Ovary (tissue), 9 donors: ENCODE measurements around the gene OCA2. TPM values are rescaled to one million over a fixed set of nuclear protein-coding genes. Genes with fewer than 3 reads are reported as not detected.

Experiments used
- DNase-seq, 5 donors: peaks; one replicate each; pipeline ENCODE4 v3.0.0-alpha.2; 2019 to 2020
- H3K27ac ChIP-seq, 2 donors: fragments of 200-600 bp; one replicate each; pipeline versions ENCODE4 v1.5.1 to v1.8.0; 2019 to 2022
- H3K27me3 ChIP-seq: fragments of 200-600 bp; one replicate; pipeline ENCODE4 v1.8.0; 2022
- H3K36me3 ChIP-seq: fragments of 200-600 bp; sonication (generic); one replicate; pipeline ENCODE4 v1.5.1; 2019
- H3K4me1 ChIP-seq: one replicate; pipeline ENCODE4 v1.8.1; 2013; ENCODE audit warnings: mild to moderate bottlenecking, moderate library complexity; ENCODE audit not compliant: insufficient read depth
- H3K4me3 ChIP-seq: fragments of 200-600 bp; sonication (generic); one replicate; pipeline ENCODE4 v1.5.1; 2017
- H3K9me3 ChIP-seq, 2 donors: fragments of 200-600 bp in 1 of 2; sonication (generic) in 1 of 2; one replicate each; pipeline versions ENCODE4 v1.5.1 to v1.8.1; 2013 to 2019; ENCODE audit warnings: mild to moderate bottlenecking in 1 of 2, moderate library complexity in 1 of 2
- CTCF ChIP-seq, 3 donors: fragments of 450-650 bp in 2 of 3; fragments of 200-600 bp in 1 of 3; IDR thresholded peaks; one replicate each; pipeline versions ENCODE4 v1.5.1 to v1.8.0; 2016 to 2022; ENCODE audit warnings: antibody characterized with exemption in 3 of 3, mild to moderate bottlenecking in 1 of 3
- EP300 ChIP-seq: sonication (generic); formaldehyde crosslinking; IDR thresholded peaks from one replicate; pipeline ENCODE4 v1.6.1; 2017; ENCODE audit warnings: antibody characterized with exemption
- POLR2A ChIP-seq: fragments of 450-650 bp; IDR thresholded peaks from one replicate; pipeline ENCODE4 v1.6.1; 2017; ENCODE audit warnings: antibody characterized with exemption, mild to moderate bottlenecking, moderate library complexity
- WGBS, 3 donors: extraction: QIAGEN DNeasy Blood & Tissue Kit in 1 of 3; methylation state at CpG; one replicate each; pipeline versions ENCODE4 v1.1.5 to v1.1.7; 2013 to 2017; 5-methylcytosine and 5-hydroxymethylcytosine counted together
- intact Hi-C, 4 donors: fragments of 100-400 bp; cut with DNase I; formaldehyde crosslinking; loops; one replicate each; pipeline versions ENCODE4 v1.11.0 to v1.15.1; 2022 to 2023
- polyA plus RNA-seq, 2 donors: library from polyadenylated mRNA; stranded (reverse); fragments of 200-250 nt in 1 of 2; fragments of 350-450 nt in 1 of 2; fragmentation: Illumina TruSeq in 1 of 2; extraction: RNeasy Lipid Tissue Mini Kit (QIAGEN cat#74804) in 1 of 2; gene quantifications; one replicate each; pipeline ENCODE4 v1.2.3, GENCODE V29; 2013 to 2014
- total RNA-seq, 7 donors: library from RNA; depleted of rRNA in 2 of 7; stranded (reverse); fragments of >200 nt in 2 of 7; fragmentation: NEBNext Ultra II Directional in 3 of 7; extraction: Animal tissue kit (Norgen Biotek cat#: 25700) in 3 of 7; gene quantifications; one replicate each; pipeline versions ENCODE4 v1.1.0 to v1.2.4, GENCODE V29; 2016 to 2023
- donor health status: DM: no; HTN: no; CAD: no; lungs with moderate emphysema.
- donor health status: DM: no; HTN: no; CAD: no.
- donor health status: Bipolar disorder and iron deficiency.
- donor health status: DM: yes; HTN: yes; CAD: no.
- donor health status: DM: no; HTN: no; CAD: no.
- donor health status: DM: yes; HTN: yes; CAD: no.

Gene OCA2
- total and polyA plus RNA-seq, 9 donors: 0.31 to 3.5 (median 0.68) TPM; not detected in 1

GRCh38 chr15:27746401-27746955, 352.6 kb downstream of the OCA2 start:
- Histone ChIP-seq H3K36me3 (no peaks in the 10 kb centered on the region), H3K9me3 (no peaks in the 10 kb centered on the region), H3K4me1 (no peaks in the 10 kb centered on the region), H3K27me3 (no peaks in the 10 kb centered on the region), H3K27ac (no peak overlapping the region), H3K4me3 (no peak overlapping the region)
- TF ChIP-seq POLR2A: no peak
- TF ChIP-seq EP300: no peak
- no peak for TF ChIP-seq CTCF (IDR thresholded peaks at IDR 0.05)
- intact Hi-C loops: no loop called here
- DNase-seq: no peak
- 73 to 88% (median 87%) methylated on average over 5 of the region's 5 CpGs for WGBS, 3 donors

- DNase-seq: no peak
- Histone ChIP-seq H3K4me1 (no peaks in the 10 kb centered on the region), H3K36me3 (no peaks in the 10 kb centered on the region), H3K27ac (no peak overlapping the region), H3K9me3 (no peaks in the 10 kb centered on the region), H3K4me3 (no peak overlapping the region), H3K27me3 (no peaks in the 10 kb centered on the region)
- intact Hi-C loops: no loop called here
- TF ChIP-seq CTCF (IDR thresholded peaks at IDR 0.05) (no peak), EP300 (no peak), POLR2A (no peak)
- WGBS, 3 donors: 71 to 78% (median 71%) methylated on average over 3 of the region's 3 CpGs
Measured at GRCh38 chr15:27744641-27745040, 354.5 kb downstream of the OCA2 start.

GRCh38 chr15:27743638-27744037, 355.5 kb downstream of the OCA2 start:
- intact Hi-C loops: no loop called here
- Histone ChIP-seq H3K4me1 (no peaks in the 10 kb centered on the region), H3K27me3 (no peaks in the 10 kb centered on the region), H3K4me3 (no peak overlapping the region), H3K36me3 (no peaks in the 10 kb centered on the region), H3K9me3 (no peaks in the 10 kb centered on the region), H3K27ac (no peak overlapping the region)
- 86 to 93% (median 90%) methylated on average over 8 of the region's 8 CpGs for WGBS, 3 donors
- TF ChIP-seq POLR2A (no peak), EP300 (no peak), CTCF (IDR thresholded peaks at IDR 0.05) (no peak)
- no peak for DNase-seq

GRCh38 chr15:27742751-27743477, 356.2 kb downstream of the OCA2 start:
- intact Hi-C loops: no loop called here
- Histone ChIP-seq H3K36me3 (no peaks in the 10 kb centered on the region), H3K9me3 (no peaks in the 10 kb centered on the region), H3K4me1 (no peaks in the 10 kb centered on the region), H3K4me3 (no peak overlapping the region), H3K27ac (no peak overlapping the region), H3K27me3 (no peaks in the 10 kb centered on the region)
- TF ChIP-seq EP300: no peak
- TF ChIP-seq CTCF (IDR thresholded peaks at IDR 0.05): no peak
- no peak for TF ChIP-seq POLR2A
- no peak for DNase-seq
- WGBS, 3 donors: 66 to 78% (median 77%) methylated on average over 16 of the region's 16 CpGs
